GM18951 (cell line): ENCODE results near the gene STX12.

ENCODE experiments used
- POLR2A ChIP-seq: IDR thresholded peaks from 4 replicates; pipeline ENCODE4 v1.6.1; 2011; ENCODE audit warnings: mild to moderate bottlenecking; ENCODE audit not compliant: insufficient read length, insufficient read depth; ENCODE audit errors: extremely low read depth
- in situ Hi-C: fragments of 300-500 bp; cut with MboI; formaldehyde crosslinking; loops from one replicate; pipeline ENCODE4 v1.12.0; 2022; ENCODE audit warnings: low sequenced_read_pairs, mixed read lengths, inconsistent platforms; ENCODE audit not compliant: unreplicated experiment

STX12 gene

DNA sequence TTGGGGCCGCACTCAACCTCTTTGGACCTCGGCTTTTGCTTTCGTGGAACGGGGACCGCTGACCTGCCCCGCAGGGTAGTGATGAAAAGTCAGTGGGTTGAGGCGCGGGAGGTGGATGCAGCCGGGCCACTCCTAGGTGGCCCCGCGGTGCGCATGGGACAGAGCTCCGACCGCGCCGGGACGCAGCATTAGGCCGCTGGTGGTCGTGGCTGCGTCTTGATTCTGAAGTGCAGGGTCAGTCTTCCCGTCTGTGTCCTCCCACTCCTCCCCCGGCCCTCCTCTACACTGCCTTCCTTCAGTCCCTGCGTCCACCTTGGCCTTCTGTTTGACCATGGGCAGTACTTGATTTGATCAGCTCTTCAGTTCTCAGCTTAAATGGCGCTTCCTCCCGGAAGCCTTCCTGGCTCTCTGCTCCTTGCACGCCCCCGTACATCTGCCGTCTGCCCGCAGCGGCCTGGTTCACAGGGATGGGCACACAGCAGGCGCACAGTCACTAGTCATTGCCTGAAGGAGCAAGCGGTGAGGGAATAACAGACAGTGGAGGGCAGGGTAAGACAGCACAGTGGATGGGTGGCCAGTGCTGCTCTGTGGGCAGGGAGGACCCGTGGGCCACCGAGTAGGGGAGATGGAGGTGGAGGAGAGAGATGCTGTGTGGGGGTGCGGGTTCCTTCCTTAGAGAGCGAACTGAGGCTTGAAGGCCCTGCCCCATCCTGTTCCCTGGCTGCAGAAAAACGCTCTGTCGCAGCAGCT lies 100.0 kb downstream of the STX12 start:
- TF ChIP-seq POLR2A, result no peak
- in situ Hi-C loops, result loop anchor here (25.0 kb wide), 1 partner anchor 339 kb away; no protein-coding TSS in a partner anchor

- TF ChIP-seq POLR2A, result no peak
- in situ Hi-C loops, result loop anchor here (25.0 kb wide), 1 partner anchor 338 kb away; no protein-coding TSS in a partner anchor
These were observed 100.8 kb downstream of the STX12 start for GRCh38 chr1:27873671-27874384.
